Keratinocyte (primary cell): Measurements from ENCODE around the gene ATL2. TPM values are rescaled to one million over a fixed set of nuclear protein-coding genes. Genes with fewer than 3 reads are reported as not detected.

Experiments used
- DNase-seq: peaks from one replicate; pipeline ENCODE4 v3.0.0-alpha.2; 2011; ENCODE audit warnings: low read depth, missing footprints, low spot score
- FAIRE-seq: peaks from 2 replicates; lab custom pipeline; 2011; peaks lifted over from hg19 to GRCh38; lab: Jason Lieb, UNC
- H2AFZ ChIP-seq: 2 replicates; pipeline ENCODE4 v1.6.0; 2012; ENCODE audit warnings: low read length, control low read depth, inconsistent platforms; ENCODE audit not compliant: control insufficient read depth
- H3K27ac ChIP-seq: 2 replicates; pipeline ENCODE4 v1.5.1; 2011; ENCODE audit warnings: low read length; ENCODE audit not compliant: control insufficient read depth, insufficient read depth
- H3K27me3 ChIP-seq: 3 replicates; pipeline ENCODE4 v1.6.0; 2011; ENCODE audit warnings: low read length; ENCODE audit not compliant: control insufficient read depth, insufficient read depth; ENCODE audit errors: extremely low read depth
- H3K36me3 ChIP-seq, 2 experiments: 2 replicates in 1 of 2; 3 replicates in 1 of 2; pipeline ENCODE4 v1.5.1; 2011; ENCODE audit warnings: low read length in 2 of 2, mild to moderate bottlenecking in 1 of 2; ENCODE audit not compliant: control insufficient read depth in 2 of 2, insufficient read depth in 2 of 2; ENCODE audit errors: extremely low read depth in 1 of 2
- H3K4me1 ChIP-seq: 3 replicates; pipeline ENCODE4 v1.5.1; 2011; ENCODE audit warnings: low read length; ENCODE audit not compliant: control insufficient read depth, insufficient read depth; ENCODE audit errors: extremely low read depth
- H3K4me2 ChIP-seq: 3 replicates; pipeline ENCODE4 v1.6.0; 2011; ENCODE audit warnings: low read depth, low read length; ENCODE audit not compliant: control insufficient read depth, insufficient read depth; ENCODE audit errors: extremely low read depth
- H3K4me3 ChIP-seq, 3 experiments: fragments of 200-600 bp in 1 of 3; sonication (generic) in 1 of 3; 2 replicates in 2 of 3; 3 replicates in 1 of 3; pipeline ENCODE4 v1.5.1; 2011 to 2016; ENCODE audit warnings: low read length in 3 of 3, mild to moderate bottlenecking in 3 of 3, control low read depth in 2 of 3, inconsistent platforms in 1 of 3, low read depth in 1 of 3, mixed read lengths in 1 of 3, mixed run types in 1 of 3, moderate library complexity in 1 of 3; ENCODE audit not compliant: control insufficient read depth in 2 of 3, insufficient read depth in 2 of 3; ENCODE audit errors: extremely low read depth in 1 of 3
- H3K79me2 ChIP-seq: 2 replicates; pipeline ENCODE4 v1.6.0; 2012; ENCODE audit warnings: low read length; ENCODE audit not compliant: control insufficient read depth, insufficient read depth
- H3K9ac ChIP-seq: 3 replicates; pipeline ENCODE4 v1.6.0; 2011; ENCODE audit warnings: low read length; ENCODE audit not compliant: control insufficient read depth, insufficient read depth; ENCODE audit errors: extremely low read depth
- H3K9me1 ChIP-seq: 3 replicates; pipeline ENCODE4 v1.6.0; 2011; ENCODE audit warnings: low read length; ENCODE audit not compliant: control insufficient read depth, insufficient read depth; ENCODE audit errors: extremely low read depth
- H3K9me3 ChIP-seq: 2 replicates; pipeline ENCODE4 v1.5.1; 2012; ENCODE audit warnings: low read depth, low read length; ENCODE audit not compliant: control insufficient read depth
- H4K20me1 ChIP-seq: 3 replicates; pipeline ENCODE4 v1.6.0; 2011; ENCODE audit warnings: low read length; ENCODE audit not compliant: control insufficient read depth, insufficient read depth; ENCODE audit errors: extremely low read depth
- EZH2 ChIP-seq: IDR thresholded peaks from one replicate; pipeline ENCODE4 v1.6.1; 2012; ENCODE audit warnings: inconsistent platforms, mild to moderate bottlenecking, low read length, moderate library complexity
- dilution Hi-C: fragments of 300-500 bp; cut with MboI; formaldehyde crosslinking; loops from one replicate; pipeline ENCODE4 v1.7.0; 2020; ENCODE audit warnings: low sequenced_read_pairs; ENCODE audit not compliant: extremely low pct_ligation_motif_present
- polyA plus RNA-seq, 5 experiments: library from polyadenylated mRNA; depleted of rRNA in 3 of 5; stranded (reverse) in 3 of 5; stranded (forward) in 1 of 5; unstranded in 1 of 5; fragments of >200 nt; gene quantifications; 1 replicate in 1 of 5; 2 replicates in 3 of 5; 3 replicates in 1 of 5; pipeline versions ENCODE4 v1.2.1 to v1.2.3, GENCODE V29; 2011 to 2012; ENCODE audit warnings: missing spikeins in 2 of 5, low read depth in 1 of 5, low replicate concordance in 1 of 5
- TF ChIP-seq, protein P1 (sequence below), 3 experiments: IDR thresholded peaks in 1 of 3; conservative IDR thresholded peaks in 1 of 3; optimal IDR thresholded peaks in 1 of 3; 2 replicates in 2 of 3; 3 replicates in 1 of 3; pipeline versions ENCODE3 to v1.5.1; 2011; ENCODE audit warnings: low read length in 3 of 3, mild to moderate bottlenecking in 3 of 3, moderate library complexity in 2 of 3, control low read depth in 1 of 3, inconsistent platforms in 1 of 3; ENCODE audit not compliant: insufficient read depth in 2 of 3; ENCODE audit errors: extremely low read depth in 1 of 3

Gene ATL2
- polyA plus RNA-seq, 1 donor (not counting 4 experiments of a cell fraction or from before 2014, with no cell fraction given), result 83.2 TPM

DNA sequence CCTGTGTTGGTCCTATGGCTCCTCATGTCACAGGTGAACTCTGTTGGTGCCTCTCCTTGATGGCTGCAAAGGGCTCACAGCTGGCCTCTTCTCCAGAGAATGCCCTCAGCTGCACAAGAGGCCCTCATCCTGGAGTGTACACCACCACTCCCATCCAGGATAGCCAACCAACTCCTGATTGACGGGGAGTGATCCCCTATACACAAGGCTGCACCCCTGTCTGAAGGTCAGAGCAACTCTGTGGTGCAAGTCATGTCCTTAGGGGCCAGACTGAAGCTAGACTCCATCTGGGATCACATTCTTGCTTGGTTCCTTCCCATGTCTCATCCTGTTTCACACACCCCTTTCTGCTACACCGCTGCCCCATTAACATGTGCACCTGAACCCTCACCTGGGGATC lies 41.7 kb upstream of the ATL2 start:
- no peaks in the 10 kb centered on the region for H3K9me1 ChIP-seq
- H3K36me3 ChIP-seq, result no peaks in the 10 kb centered on the region
- no peaks in the 10 kb centered on the region for H4K20me1 ChIP-seq
- H3K79me2 ChIP-seq, result no peaks in the 10 kb centered on the region
- TF ChIP-seq, protein P1, sequence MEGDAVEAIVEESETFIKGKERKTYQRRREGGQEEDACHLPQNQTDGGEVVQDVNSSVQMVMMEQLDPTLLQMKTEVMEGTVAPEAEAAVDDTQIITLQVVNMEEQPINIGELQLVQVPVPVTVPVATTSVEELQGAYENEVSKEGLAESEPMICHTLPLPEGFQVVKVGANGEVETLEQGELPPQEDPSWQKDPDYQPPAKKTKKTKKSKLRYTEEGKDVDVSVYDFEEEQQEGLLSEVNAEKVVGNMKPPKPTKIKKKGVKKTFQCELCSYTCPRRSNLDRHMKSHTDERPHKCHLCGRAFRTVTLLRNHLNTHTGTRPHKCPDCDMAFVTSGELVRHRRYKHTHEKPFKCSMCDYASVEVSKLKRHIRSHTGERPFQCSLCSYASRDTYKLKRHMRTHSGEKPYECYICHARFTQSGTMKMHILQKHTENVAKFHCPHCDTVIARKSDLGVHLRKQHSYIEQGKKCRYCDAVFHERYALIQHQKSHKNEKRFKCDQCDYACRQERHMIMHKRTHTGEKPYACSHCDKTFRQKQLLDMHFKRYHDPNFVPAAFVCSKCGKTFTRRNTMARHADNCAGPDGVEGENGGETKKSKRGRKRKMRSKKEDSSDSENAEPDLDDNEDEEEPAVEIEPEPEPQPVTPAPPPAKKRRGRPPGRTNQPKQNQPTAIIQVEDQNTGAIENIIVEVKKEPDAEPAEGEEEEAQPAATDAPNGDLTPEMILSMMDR (optimal IDR thresholded peaks at IDR 0.05 in 1 of 3, IDR thresholded peaks at IDR 0.05 in 1 of 3, conservative IDR thresholded peaks at IDR 0.05 in 1 of 3; ENCODE audit: extremely low read depth in 1 of 3, insufficient read depth in 2 of 3, low read length in 3 of 3), result no peak
- TF ChIP-seq EZH2, result no peak
- no peak overlapping the region for H3K4me2 ChIP-seq
- no peak overlapping the region for H3K4me3 ChIP-seq
- peak overlapping the region; percentile 6 for H2AFZ ChIP-seq
- peaks cover 34% of the 10 kb centered on the region for H3K4me1 ChIP-seq
- no peaks in the 10 kb centered on the region for H3K27me3 ChIP-seq
- no peaks in the 10 kb centered on the region for H3K9me3 ChIP-seq
- DNase-seq (no peak), FAIRE-seq (peak; percentile 9)
- H3K27ac ChIP-seq, result no peak overlapping the region
- no peak overlapping the region for H3K9ac ChIP-seq
- dilution Hi-C loops, result no loop called here

DNA sequence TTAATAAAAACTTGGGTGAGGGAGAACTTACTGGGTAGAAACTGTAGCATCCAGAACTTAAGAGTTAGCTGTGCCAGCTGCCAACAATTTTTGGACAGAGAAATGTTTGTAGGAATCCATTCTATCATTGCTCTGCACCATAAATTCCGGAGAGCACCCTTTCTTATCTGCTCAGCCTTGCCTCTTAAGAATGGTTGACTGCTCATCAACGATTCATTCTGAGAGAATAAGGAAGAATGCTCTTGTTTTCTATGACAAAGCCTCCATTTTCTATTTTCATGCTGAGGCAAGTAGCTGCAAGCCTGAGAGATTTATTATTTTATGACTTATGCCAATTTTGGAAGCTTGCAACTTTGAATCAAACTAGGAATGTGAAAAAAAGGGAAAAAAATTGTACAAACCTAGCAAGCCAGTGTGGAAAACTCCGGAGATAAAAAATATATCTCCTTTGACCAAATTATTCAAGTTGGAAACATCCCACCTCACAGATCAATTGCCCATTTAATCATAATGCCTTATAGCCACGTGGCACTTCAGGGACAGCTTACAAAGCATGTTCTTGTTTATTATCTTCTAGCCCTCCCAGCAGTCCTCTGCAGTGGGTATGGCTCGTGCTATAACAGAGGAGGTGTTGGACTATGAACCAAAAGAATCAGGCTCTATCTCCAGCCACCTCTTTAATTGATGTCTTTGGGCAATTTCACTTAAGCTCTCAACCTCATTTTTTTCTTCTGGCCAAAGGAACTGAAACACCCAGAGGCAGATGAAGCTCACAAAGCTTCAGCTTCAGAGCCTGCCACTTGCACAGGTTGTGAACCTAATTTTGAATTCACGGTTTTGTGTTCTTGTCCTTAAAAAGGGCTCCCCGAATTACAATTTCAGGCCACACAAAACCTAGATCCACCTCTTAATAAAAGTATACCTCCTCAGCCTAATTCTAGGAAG lies 40.9 kb upstream of the ATL2 start:
- dilution Hi-C loops, result no loop called here
- Histone ChIP-seq H3K27ac (peak overlapping the region; percentile 50), H3K27me3 (no peaks in the 10 kb centered on the region), H3K9me3 (peaks cover under 1% of the 10 kb centered on the region), H2AFZ (peak overlapping the region; percentile 69), H3K9ac (no peak overlapping the region), H3K4me2 (peak overlapping the region; percentile 65), H3K4me3 (no peak overlapping the region), H4K20me1 (no peaks in the 10 kb centered on the region), H3K36me3 (no peaks in the 10 kb centered on the region), H3K4me1 (peaks cover 34% of the 10 kb centered on the region), H3K9me1 (no peaks in the 10 kb centered on the region), H3K79me2 (no peaks in the 10 kb centered on the region)
- peak; percentile 92 for FAIRE-seq
- TF ChIP-seq, protein P1 (optimal IDR thresholded peaks at IDR 0.05 in 1 of 3, IDR thresholded peaks at IDR 0.05 in 1 of 3, conservative IDR thresholded peaks at IDR 0.05 in 1 of 3; ENCODE audit: extremely low read depth in 1 of 3, insufficient read depth in 2 of 3, low read length in 3 of 3), result no peak
- no peak for TF ChIP-seq EZH2
- DNase-seq, result no peak
